HEK293 (cell line): ENCODE measurements around the gene MMD.

Experiments used
- CTCF ChIA-PET: fragments of 350-600 bp; formaldehyde crosslinking; extraction: SDS; loops from one replicate; lab custom pipeline; 2021; ENCODE audit warnings: antibody characterized with exemption; lab: Yijun Ruan, JAX
- POLR2A ChIA-PET: fragments of 300-600 bp; formaldehyde crosslinking; extraction: SDS; loops from one replicate; lab custom pipeline; 2020; ENCODE audit warnings: antibody characterized with exemption, inconsistent platforms; lab: Yijun Ruan, JAX
- H3K27ac ChIP-seq: fragments of 200-500 bp; sonication (Bioruptor generic); 2 replicates; pipeline ENCODE4 v1.5.1; 2014; ENCODE audit warnings: low read depth, low read length, control low read depth, inconsistent platforms; ENCODE audit errors: extremely low read depth
- H3K36me3 ChIP-seq, 2 experiments: fragments of 200-500 bp in 1 of 2; sonication (Bioruptor generic) in 1 of 2; 1 replicate in 1 of 2; 2 replicates in 1 of 2; pipeline ENCODE4 v1.5.1; 2014 to 2017; ENCODE audit warnings: inconsistent platforms in 2 of 2, low read length in 2 of 2; ENCODE audit not compliant: control insufficient read depth in 2 of 2, insufficient read depth in 1 of 2
- H3K4me1 ChIP-seq: fragments of 200-500 bp; sonication (Bioruptor generic); 2 replicates; pipeline ENCODE4 v1.5.1; 2014; ENCODE audit warnings: mild to moderate bottlenecking, low read length, inconsistent platforms; ENCODE audit not compliant: control insufficient read depth, insufficient read depth
- H3K4me3 ChIP-seq: 2 replicates; pipeline ENCODE4 v1.5.1; 2011; ENCODE audit warnings: low read depth, mild to moderate bottlenecking, control low read depth, low read length, moderate library complexity
- H3K9me3 ChIP-seq: fragments of 200-500 bp; sonication (Bioruptor generic); 2 replicates; pipeline ENCODE4 v1.5.1; 2014; ENCODE audit warnings: low read depth, low read length, inconsistent platforms; ENCODE audit not compliant: control insufficient read depth, insufficient read depth
- BCL11B ChIP-seq: fragments of 450-650 bp; formaldehyde crosslinking; IDR thresholded peaks from 2 replicates; pipeline ENCODE4 v1.5.1; 2016; ENCODE audit warnings: low read depth, missing biosample characterization, missing genetic modification characterization
- ELK4 ChIP-seq: IDR thresholded peaks from 2 replicates; pipeline ENCODE4 v1.6.1; 2011; ENCODE audit warnings: mild to moderate bottlenecking, low read depth, low read length, borderline replicate concordance
- KLF17 ChIP-seq: fragments of 450-650 bp; formaldehyde crosslinking; IDR thresholded peaks from 2 replicates; pipeline ENCODE4 v1.5.1; 2016; ENCODE audit warnings: missing biosample characterization, missing genetic modification characterization
- MEIS1 ChIP-seq: sonication (generic); formaldehyde crosslinking; IDR thresholded peaks from 2 replicates; pipeline ENCODE4 v1.8.1; 2022; ENCODE audit warnings: missing genetic modification reagents, mild to moderate bottlenecking, borderline replicate concordance
- OSR2 ChIP-seq: fragments of 450-650 bp; formaldehyde crosslinking; IDR thresholded peaks from 2 replicates; pipeline ENCODE4 v1.5.1; 2016; ENCODE audit warnings: missing biosample characterization, missing genetic modification characterization
- ZBTB6 ChIP-seq: fragments of 450-650 bp; formaldehyde crosslinking; IDR thresholded peaks from 2 replicates; pipeline ENCODE4 v1.5.1; 2017; ENCODE audit warnings: missing biosample characterization, missing genetic modification characterization
- ZNF132 ChIP-seq: fragments of 450-650 bp; formaldehyde crosslinking; IDR thresholded peaks from 2 replicates; pipeline ENCODE4 v1.5.1; 2017; ENCODE audit warnings: missing biosample characterization, missing genetic modification characterization, borderline replicate concordance
- ZNF341 ChIP-seq: fragments of 450-650 bp; formaldehyde crosslinking; IDR thresholded peaks from 2 replicates; pipeline ENCODE4; 2016; ENCODE audit warnings: low read depth, missing biosample characterization, missing genetic modification characterization
- ZNF362 ChIP-seq: fragments of 450-650 bp; formaldehyde crosslinking; IDR thresholded peaks from 2 replicates; pipeline ENCODE4 v1.5.1; 2016; ENCODE audit warnings: missing biosample characterization, missing genetic modification characterization
- ZNF426 ChIP-seq: fragments of 450-650 bp; formaldehyde crosslinking; IDR thresholded peaks from 2 replicates; pipeline ENCODE4 v1.5.1; 2017; ENCODE audit warnings: missing biosample characterization, missing genetic modification characterization, mild to moderate bottlenecking, inconsistent platforms, moderate library complexity
- ZNF501 ChIP-seq: fragments of 450-650 bp; formaldehyde crosslinking; IDR thresholded peaks from 2 replicates; pipeline ENCODE4 v1.5.1; 2016; ENCODE audit warnings: missing biosample characterization, missing genetic modification characterization
- ZNF518A ChIP-seq: fragments of 450-650 bp; formaldehyde crosslinking; conservative IDR thresholded peaks from 2 replicates; pipeline ENCODE4 v1.5.1; 2016; ENCODE audit warnings: low read depth, missing biosample characterization, missing genetic modification characterization
- ZNF596 ChIP-seq: fragments of 450-650 bp; IDR thresholded peaks from 2 replicates; pipeline ENCODE4 v1.5.0; 2018; ENCODE audit warnings: missing biosample characterization, mild to moderate bottlenecking, missing genetic modification characterization, moderate library complexity
- ZNF768 ChIP-seq: fragments of 450-650 bp; formaldehyde crosslinking; IDR thresholded peaks from 2 replicates; pipeline ENCODE4 v1.5.1; 2018; ENCODE audit warnings: missing biosample characterization, mild to moderate bottlenecking, missing genetic modification characterization
- ZNF776 ChIP-seq: fragments of 450-650 bp; formaldehyde crosslinking; IDR thresholded peaks from 2 replicates; pipeline ENCODE4 v1.5.0; 2017; ENCODE audit warnings: missing biosample characterization, missing genetic modification characterization, borderline replicate concordance
- ZNF837 ChIP-seq: fragments of 450-650 bp; formaldehyde crosslinking; IDR thresholded peaks from 2 replicates; pipeline ENCODE4 v1.5.1; 2016; ENCODE audit warnings: missing biosample characterization, missing genetic modification characterization
- ZNF843 ChIP-seq: fragments of 450-650 bp; formaldehyde crosslinking; IDR thresholded peaks from 2 replicates; pipeline ENCODE4 v1.5.1; 2016; ENCODE audit warnings: missing biosample characterization, missing genetic modification characterization
- ZSCAN16 ChIP-seq: fragments of 450-650 bp; formaldehyde crosslinking; IDR thresholded peaks from 2 replicates; pipeline ENCODE4 v1.5.1; 2016; ENCODE audit warnings: missing biosample characterization, missing genetic modification characterization

MMD gene

GRCh38 chr17:55416000-55416399, 5.6 kb downstream of the MMD start (continued):
- TF ChIP-seq ZNF518A (tag by site-specific recombination) = no peak
- TF ChIP-seq ZNF768 = no peak
- no peak for TF ChIP-seq ZNF596 (tag by site-specific recombination)
- no peak for TF ChIP-seq ZNF132 (tag by site-specific recombination)
- TF ChIP-seq ZNF362 (tag by site-specific recombination) = no peak

GRCh38 chr17:55414983-55415382, 6.7 kb downstream of the MMD start:
- H3K36me3 ChIP-seq = peaks cover 32 to 48% of the 10 kb centered on the region in 2 experiments

GRCh38 chr17:55413825-55414489, 7.7 kb downstream of the MMD start:
- Histone ChIP-seq H3K9me3 (no peaks in the 10 kb centered on the region), H3K4me1 (no peaks in the 10 kb centered on the region), H3K36me3 (peaks cover 42 to 53% of the 10 kb centered on the region in 2 experiments), H3K27ac (no peak overlapping the region), H3K4me3 (no peak overlapping the region)
- POLR2A ChIA-PET = no interaction called here
- CTCF ChIA-PET = interaction anchor here (1.1 kb wide), 1 partner anchor 59 kb away, joined by 5 read pairs; no protein-coding TSS in a partner anchor
- TF ChIP-seq ZNF501 (tag by site-specific recombination) (no peak), ELK4 (no peak), ZBTB6 (tag by site-specific recombination) (no peak), ZNF518A (tag by site-specific recombination) (no peak), KLF17 (tag by site-specific recombination) (no peak), ZSCAN16 (no peak), ZNF341 (tag by site-specific recombination) (no peak), ZNF843 (tag by site-specific recombination) (no peak), OSR2 (tag by site-specific recombination) (no peak), ZNF837 (tag by site-specific recombination) (no peak), ZNF426 (no peak), ZNF776 (tag by site-specific recombination) (no peak)

More at GRCh38 chr17:55414983-55415382, 6.7 kb downstream of the MMD start:
- peaks cover under 1% of the 10 kb centered on the region; the same call in 1 of the 2 replicates for H3K4me1 ChIP-seq
- H3K9me3 ChIP-seq = no peaks in the 10 kb centered on the region
- POLR2A ChIA-PET = no interaction called here
- no peak overlapping the region for H3K27ac ChIP-seq
- CTCF ChIA-PET = interaction anchor here (0.6 to 1.0 kb wide), 2 partner anchors 52 to 60 kb away, joined by 3 to 4 read pairs; no protein-coding TSS in a partner anchor
- H3K4me3 ChIP-seq = no peak overlapping the region
- TF ChIP-seq ZSCAN16 (no peak), MEIS1 (CRISPR knock-in tag) (no peak), BCL11B (tag by site-specific recombination) (no peak)
- TF ChIP-seq, all 188 proteins: peak for 0
